ENCODE results near the gene PLXDC2. TPM values are rescaled to one million over a fixed set of nuclear protein-coding genes. Genes with fewer than 3 reads are reported as not detected.

Gene PLXDC2
- total and polyA plus RNA-seq, 10 of the 15 experiments (the other 5 are each of a cell fraction or from before 2014, with no cell fraction given), result 0.05 to 1.8 (median 0.14) TPM; not detected in 2

GRCh38 chr10:20147684-20148083 lies 331.5 kb downstream of the PLXDC2 start:
- POLR2A ChIA-PET, result no interaction called here
- H3K4me1 ChIP-seq (ENCODE audit: control insufficient read depth, insufficient read depth, low read length), result no peaks in the 10 kb centered on the region
- no peak overlapping the region for H3K9ac ChIP-seq (ENCODE audit: control insufficient read depth, insufficient read depth, low read length)
- H3K4me2 ChIP-seq (ENCODE audit: control insufficient read depth, insufficient read depth), result no peak overlapping the region
- intact Hi-C loops (cut with micrococcal nuclease; ENCODE audit: unreplicated experiment), result no loop called here
- no peaks in the 10 kb centered on the region for H3K36me3 ChIP-seq (ENCODE audit: control insufficient read depth in 2 of 2, insufficient read depth in 2 of 2, low read length in 1 of 2)
- no peak overlapping the region for H2AFZ ChIP-seq (ENCODE audit: control insufficient read depth, low read depth, low read length)
- 0% methylated on average over 2 of the region's 2 CpGs for WGBS (ENCODE audit: insufficient coverage, insufficient replicate concordance, low lambda C conversion rate, missing lambda C conversion rate)
- no peak for FAIRE-seq
- H4K20me1 ChIP-seq (ENCODE audit: control insufficient read depth, insufficient read depth), result no peaks in the 10 kb centered on the region
- RAD21 ChIA-PET (ENCODE audit: unreplicated experiment), result interaction anchor here (0.6 to 1.3 kb wide), 2 partner anchors 144 to 206 kb away, joined by 3 to 5 read pairs; no protein-coding TSS in a partner anchor
- SMC1A ChIA-PET (ENCODE audit: uncharacterized antibody, unreplicated experiment), result no interaction called here
- no TSS peak for BruUV-seq (replicated peaks)
- CTCF ChIA-PET, result interaction anchor here (0.7 kb wide), 1 partner anchor 12 kb away, joined by 4 read pairs; no protein-coding TSS in a partner anchor
- H3K27ac ChIP-seq (ENCODE audit: control insufficient read depth, insufficient read depth), result no peak overlapping the region
- H3K9me3 ChIP-seq (replicated peaks; ENCODE audit: control insufficient read depth, insufficient read depth, low read length), result no peaks in the 10 kb centered on the region
- in situ Hi-C loops (cut with MboI), result no loop called here
- no peaks in the 10 kb centered on the region for H3K79me2 ChIP-seq (ENCODE audit: control insufficient read depth, insufficient read depth, low read length)
- ATAC-seq, result no peak
- DNase-seq (ENCODE audit: low read depth, low spot score), result no peak
- no peak overlapping the region for H3K4me3 ChIP-seq
- H3K27me3 ChIP-seq (replicated peaks in 1 of 2; ENCODE audit: control insufficient read depth in 2 of 2, insufficient read depth in 2 of 2, low read length in 1 of 2), result no peaks in the 10 kb centered on the region
- no peak for TF ChIP-seq POU2F2 (IDR thresholded peaks at IDR 0.05; ENCODE audit: borderline replicate concordance, low read depth, low read length)
- no peak for TF ChIP-seq FOS (IDR thresholded peaks at IDR 0.05; ENCODE audit: borderline replicate concordance, extremely low read depth, insufficient read length)
- no peak for TF ChIP-seq SRF (IDR thresholded peaks at IDR 0.05; ENCODE audit: low read depth in 2 of 2, low read length in 2 of 2)
- TF ChIP-seq CEBPZ (IDR thresholded peaks at IDR 0.05; ENCODE audit: low read depth, low read length), result no peak
- TF ChIP-seq E4F1 (IDR thresholded peaks at IDR 0.05; ENCODE audit: borderline replicate concordance, partially characterized antibody), result no peak
- TF ChIP-seq ATF7 (IDR thresholded peaks at IDR 0.05; ENCODE audit: low read depth), result no peak
- TF ChIP-seq ZBTB33 (IDR thresholded peaks at IDR 0.05), result no peak
- no peak for TF ChIP-seq RCOR1 (conservative IDR thresholded peaks at IDR 0.05; ENCODE audit: low read depth, low read length)
- TF ChIP-seq EGR1 (IDR thresholded peaks at IDR 0.05; ENCODE audit: borderline replicate concordance in 1 of 2, low read depth in 2 of 2, low read length in 2 of 2), result no peak
- TF ChIP-seq KLF5 (IDR thresholded peaks at IDR 0.05; ENCODE audit: partially characterized antibody), result no peak
- no peak for TF ChIP-seq BMI1 (IDR thresholded peaks at IDR 0.05; ENCODE audit: borderline replicate concordance)
- no peak for TF ChIP-seq IRF5 (IDR thresholded peaks at IDR 0.05; ENCODE audit: borderline replicate concordance)
